Measurements from ENCODE around the gene TMEM213. TPM values are rescaled to one million over a fixed set of nuclear protein-coding genes. Genes with fewer than 3 reads are reported as not detected.

Gene TMEM213
- total RNA-seq, 1 experiment from 2014 or later: not detected

DNA sequence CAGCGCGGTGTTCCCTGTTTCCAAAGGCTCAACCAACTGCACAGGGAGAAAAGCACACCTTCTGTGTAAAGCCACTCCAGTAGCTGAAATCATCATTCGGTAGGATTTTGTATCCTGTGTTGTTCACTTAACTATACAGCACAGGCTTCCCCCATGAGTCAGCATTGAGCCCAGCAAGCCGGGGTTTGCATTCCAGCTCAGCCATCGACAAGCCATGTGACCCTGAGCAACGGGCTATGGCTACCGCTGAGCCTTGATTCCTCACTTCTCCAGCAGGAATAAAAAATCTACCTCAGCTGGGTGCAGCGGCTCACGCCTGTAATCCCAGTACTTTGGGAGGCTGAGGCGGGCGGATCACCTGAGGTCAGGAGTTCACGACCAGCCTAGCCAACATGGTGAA, 44.3 kb downstream of the TMEM213 start:
- peak; percentile 74 for DNase-seq (ENCODE audit: low spot score)

DNA sequence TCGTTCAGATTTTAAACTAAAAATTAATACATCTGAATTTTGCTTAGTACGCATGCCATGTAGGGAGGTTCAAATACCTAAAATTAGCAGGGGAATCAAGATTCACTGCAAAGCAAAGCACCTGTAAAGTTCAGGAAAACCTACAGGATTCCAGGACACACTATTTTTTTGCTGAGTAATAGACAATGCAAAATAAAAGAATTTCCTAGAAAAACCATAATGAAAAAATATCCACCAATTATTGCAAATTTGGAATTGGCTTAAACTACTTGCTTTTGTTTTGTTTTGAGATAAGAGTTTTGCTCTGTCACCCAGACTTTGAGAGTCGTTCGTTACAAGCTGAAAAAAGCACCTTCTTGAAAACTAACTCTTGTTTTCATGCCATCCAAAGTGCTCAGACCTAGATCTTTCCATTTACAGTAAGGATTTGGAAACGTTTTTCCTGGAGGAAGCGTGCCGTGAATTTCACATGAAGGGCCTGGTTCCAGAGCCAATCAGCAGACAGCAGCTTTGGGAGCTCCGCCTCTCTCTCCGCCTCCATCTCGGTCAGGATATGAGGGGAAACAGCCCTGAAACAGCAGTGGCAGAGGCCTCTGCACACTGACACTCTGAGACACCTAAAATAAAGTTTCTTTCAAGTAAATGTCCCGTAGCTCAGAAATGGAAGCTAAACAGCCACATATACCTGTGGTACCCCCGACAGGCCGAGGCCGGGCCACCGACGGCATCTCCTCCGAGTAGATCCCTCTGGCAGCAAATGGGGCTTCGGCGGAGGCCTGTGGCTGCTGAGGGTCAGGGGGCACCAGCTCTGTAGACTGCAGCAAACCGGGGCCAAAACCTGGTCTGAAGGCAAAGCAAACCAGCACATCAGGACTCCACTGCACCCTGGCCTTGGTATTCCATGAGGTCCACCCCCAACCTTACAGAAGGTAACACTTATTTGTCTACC, 46.1 kb downstream of the TMEM213 start:
- DNase-seq (ENCODE audit: low spot score): no peak

DNA sequence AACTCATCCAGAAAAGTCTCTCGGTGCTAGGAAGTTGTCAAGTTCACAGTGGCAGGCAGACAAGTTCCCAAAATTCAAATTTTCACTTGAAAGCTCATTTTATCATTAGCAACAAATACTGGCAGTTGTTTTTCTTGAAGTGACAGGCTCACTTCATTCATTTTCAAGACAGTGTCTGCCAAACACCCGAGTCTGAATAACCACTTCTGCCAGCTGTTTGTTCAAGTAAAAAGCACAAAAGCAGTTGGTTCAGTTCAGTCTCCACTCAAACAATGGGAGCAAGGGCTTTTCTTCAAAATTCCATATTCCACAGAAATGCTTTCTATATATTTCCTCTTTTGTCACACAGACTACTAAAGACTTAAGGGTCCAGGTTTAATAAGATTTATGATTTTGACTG, 47.9 kb downstream of the TMEM213 start:
- no peak for DNase-seq (ENCODE audit: low spot score)

DNA sequence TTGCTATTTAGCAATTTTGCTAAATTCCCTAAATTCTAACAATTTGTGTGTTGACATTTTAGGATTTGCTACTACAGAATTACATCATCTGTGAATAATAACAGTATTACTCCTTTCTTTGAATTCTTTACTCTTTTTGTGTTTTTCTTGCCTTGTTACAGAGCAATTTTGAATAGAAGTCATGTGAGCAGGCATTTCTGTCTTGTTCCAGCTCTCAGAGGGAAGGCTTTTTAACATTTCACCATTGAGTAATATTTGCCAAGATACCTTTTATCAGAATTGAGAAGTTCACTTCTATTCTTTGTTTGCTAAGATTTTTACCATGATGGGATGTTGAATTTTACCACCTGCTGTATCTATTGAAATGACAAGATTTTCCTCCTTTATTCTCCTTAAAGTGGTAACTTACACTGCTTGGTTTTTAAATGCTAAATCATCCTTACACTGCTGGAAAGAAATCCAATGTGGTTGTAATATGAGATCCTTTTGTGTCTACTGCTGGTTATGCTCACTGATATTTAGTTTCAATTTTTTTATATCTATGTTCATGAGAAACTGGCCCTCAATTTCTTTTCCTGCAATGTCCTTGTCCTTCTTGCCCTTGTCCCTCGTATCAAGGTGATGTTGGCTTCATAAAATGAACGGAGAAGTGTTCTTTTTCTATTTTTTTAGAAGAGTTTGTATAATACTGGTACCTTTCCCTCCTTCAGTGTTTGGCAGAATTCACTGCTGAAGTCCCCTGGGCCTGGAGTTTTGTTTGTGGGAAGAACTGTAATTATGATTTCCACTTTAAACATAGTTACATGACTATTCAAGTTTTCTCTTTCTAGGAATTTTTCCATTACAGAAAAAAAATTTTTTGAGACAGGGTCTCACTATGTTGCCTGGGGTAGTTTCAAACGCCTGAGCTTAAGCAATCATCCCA, 50.5 kb downstream of the TMEM213 start:
- DNase-seq (ENCODE audit: low spot score): peak; percentile 69

DNA sequence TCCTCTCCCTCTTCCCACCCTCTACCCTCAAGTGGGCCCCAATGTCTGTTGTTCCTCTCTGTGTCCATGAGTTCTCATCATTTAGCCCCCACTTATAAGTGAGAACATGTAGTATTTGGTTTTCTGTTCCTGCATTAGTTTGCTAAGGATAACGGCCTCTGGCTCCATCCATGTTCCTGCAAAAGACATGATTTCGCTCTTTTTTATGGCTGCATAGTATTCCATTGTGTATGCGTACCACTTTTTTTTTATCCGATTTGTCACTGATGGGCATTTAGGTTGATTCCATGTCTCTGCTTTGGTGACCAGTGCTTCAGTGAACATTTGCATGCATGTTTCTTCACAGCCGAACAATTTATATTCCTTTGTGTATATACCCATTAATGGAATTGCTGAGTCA, 51.9 kb downstream of the TMEM213 start:
- DNase-seq (ENCODE audit: low spot score): no peak

DNA sequence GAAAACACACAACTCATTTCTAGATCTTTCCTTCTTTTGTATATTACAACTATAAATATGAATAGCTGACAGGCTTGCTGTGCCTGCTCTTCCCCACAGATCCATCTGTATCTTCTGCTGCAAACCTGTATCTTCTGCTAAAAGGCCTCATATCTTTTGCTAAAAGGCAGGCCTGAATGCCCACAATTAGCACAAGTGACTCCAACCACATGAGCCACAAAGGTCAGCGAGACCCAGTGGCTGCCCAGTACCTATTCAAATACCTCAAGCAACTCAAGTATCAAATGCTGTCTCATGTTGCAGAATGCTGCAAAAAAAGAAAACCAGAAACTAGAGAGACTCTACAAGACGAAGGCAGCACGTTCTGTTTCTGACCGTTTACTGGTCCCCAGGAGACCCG, 54.7 kb downstream of the TMEM213 start:
- DNase-seq (ENCODE audit: low spot score): no peak

DNA sequence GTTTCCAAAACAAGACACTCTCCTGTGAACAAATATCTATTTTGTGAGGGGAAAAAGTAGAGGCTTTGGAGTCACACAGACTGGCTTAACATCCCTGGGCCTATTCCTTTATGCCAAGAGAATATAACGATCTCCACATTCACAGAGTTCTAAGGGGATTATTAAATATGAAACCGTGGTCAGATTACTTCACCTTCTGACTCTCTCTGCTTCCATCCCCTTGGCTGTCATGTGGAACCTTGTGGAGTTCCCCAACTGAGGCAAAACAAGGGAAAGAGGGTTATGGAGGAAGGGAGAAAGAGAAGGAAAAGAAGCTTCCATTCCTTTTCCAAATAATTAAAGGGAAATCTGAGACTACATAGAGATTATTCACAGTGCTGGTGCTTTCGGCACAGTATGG, 55.7 kb downstream of the TMEM213 start:
- no peak for DNase-seq (ENCODE audit: low spot score)

DNA sequence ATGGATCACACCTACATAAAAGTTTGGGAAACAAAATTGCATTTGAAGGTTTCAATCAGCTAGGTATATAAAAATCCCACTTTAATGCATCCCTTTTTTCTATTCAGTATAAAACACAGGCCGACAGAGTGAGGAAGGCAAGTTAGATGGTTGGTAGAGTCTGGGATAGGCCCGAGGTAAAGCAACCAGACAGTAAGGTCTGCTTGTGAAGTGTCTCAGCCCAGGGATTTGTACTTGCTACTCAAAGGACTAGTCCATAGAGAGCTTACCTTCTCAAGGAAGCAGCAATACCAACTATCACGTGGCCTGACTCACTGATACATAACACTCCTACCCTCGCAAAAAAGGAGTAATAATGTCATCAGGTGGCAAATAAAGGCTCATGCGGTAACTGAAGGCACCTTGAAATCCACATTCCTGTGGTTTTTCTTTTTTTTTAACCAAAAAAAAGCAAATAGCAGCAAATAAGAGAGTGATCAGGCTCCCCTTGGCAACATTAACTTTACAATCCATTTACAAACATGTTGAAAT, 56.4 kb downstream of the TMEM213 start:
- DNase-seq (ENCODE audit: low spot score): no peak

DNA sequence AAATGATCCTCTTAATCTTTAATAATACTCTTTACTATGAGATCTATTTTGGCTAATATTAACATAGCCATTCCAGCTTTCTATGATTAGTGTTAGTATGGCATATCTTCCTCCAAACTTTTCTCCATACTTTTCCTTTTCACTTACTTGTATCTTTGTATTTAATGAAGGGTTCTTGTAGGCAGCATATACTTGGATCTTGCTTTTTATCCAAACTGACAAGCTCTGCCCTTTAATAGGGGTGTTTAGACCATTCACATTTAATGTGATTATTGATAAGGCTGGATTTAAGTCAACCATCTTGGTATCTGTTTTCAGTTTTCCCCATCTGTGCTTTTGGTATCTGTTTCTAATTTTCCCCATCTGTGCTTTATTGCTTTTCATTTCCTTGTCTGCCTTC, 59.9 kb downstream of the TMEM213 start:
- no peak for DNase-seq (ENCODE audit: low spot score)

DNA sequence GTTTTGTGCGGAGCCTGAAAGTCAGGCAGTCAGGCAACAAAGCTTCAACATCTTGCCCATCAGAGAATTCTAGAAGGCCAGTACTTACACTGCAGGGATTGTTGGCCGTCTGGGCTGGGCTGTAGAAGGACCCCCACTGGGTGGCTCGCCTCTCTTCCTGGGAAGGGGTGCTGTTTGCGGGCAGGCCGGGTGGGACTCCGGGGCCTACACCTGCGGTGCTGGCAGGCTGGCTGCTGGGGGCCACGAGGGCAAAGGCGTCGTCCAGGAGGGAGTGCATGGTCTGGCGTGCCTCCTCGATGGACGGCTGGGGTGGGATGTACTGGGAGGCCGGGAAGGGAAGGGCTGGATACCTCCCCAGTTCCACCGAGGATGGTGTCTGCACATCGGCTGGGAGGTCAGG, 63.3 kb downstream of the TMEM213 start:
- no peak for DNase-seq (ENCODE audit: low spot score)

DNA sequence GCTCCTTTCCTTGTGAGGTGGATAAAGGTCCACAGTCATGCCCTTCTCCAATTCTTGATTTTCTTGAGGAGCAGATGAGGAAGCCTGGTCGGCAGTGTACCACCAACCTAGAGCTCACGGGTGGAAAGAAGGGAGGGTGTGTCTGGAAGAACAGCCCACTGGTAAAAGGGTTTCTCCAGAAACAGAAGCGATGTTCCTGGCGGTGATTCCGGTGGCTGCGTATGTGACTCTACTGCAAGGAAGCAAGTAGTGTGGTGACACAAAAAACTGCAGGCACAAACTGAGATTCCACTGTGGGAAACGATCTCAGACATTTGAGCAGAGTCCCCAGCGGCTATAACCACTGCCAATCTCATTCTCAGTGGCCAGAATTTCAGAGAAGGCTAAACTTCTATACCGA, 66.1 kb downstream of the TMEM213 start:
- DNase-seq (ENCODE audit: low spot score): no peak

DNA sequence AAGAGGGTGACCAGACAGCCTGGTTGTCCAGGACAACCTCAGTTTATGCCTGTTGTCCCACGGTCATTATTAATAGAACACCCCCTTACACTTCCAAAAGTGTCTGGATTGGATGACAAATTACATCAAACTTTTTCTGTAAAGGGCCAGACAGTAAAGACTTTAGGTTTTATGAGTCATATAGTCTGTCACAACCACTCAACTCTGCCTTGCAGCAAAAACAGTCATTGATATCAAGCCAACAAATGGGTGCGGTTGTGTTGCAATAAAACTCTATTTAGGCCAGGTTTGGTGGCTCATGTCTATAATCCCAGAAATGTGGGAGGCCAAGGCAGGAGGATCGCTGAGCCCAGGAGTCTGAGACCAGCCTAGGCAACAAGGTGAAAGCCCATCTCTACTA, 66.9 kb downstream of the TMEM213 start:
- DNase-seq (ENCODE audit: low spot score): peak; percentile 79

DNA sequence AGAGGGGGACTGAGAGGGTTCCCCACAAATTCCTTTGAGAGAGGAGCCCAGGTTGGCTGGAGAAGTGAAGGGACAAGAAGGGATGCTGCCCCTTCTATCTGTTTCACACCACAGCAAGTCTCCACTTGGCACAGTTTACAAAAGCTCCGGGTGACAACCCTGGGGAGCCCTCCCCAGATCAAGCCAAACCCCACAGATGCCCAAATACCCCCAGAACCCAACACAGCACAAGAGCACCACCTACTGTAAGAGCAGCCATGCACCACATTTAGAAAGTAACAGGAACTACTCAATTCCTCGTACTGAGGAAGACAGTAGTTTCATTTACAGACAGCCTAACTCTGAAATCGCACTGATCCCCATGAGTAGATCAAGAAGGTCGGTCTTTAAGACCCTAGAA, 68.0 kb downstream of the TMEM213 start:
- no peak for DNase-seq (ENCODE audit: low spot score)

DNA sequence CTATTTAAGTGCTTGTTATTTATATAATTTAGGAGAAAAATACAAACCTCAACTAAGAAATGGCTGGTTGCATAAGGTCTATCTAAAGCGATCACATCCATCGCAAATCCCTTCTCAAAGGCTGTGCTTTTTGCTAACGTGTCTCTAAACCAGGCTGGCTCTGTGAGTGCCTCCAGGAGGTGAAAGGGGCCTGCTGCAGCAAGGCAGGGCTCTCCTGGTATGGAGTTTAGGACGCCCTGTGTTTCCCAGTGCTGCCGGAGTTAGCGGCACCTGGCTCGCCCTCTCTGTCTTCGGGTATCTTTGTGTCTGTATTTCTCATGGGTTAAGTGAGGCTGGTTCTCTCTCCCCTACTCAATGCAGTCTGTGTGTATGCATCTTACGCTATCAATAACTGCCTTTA, 68.6 kb downstream of the TMEM213 start:
- no peak for DNase-seq (ENCODE audit: low spot score)

DNA sequence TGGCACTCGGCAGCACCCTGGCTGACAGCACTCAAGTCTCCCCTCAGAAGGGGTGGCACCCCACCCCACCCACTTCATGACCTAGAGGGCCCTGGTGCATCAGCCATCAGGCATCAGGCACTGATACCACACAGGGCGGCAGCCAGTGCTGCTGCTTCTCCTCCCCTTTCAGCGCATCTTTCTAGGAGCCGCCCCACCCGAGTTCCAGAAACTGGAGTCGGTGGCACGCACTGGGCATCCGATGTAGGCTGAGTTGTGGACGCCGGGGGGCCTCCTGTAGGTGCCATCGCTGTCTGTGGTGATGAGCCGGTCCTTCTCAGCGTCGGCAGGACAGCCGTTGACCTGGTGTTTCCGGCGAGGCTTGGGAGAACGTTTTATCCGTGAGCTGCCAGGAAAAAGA, 70.0 kb downstream of the TMEM213 start:
- DNase-seq (ENCODE audit: low spot score): no peak

DNA sequence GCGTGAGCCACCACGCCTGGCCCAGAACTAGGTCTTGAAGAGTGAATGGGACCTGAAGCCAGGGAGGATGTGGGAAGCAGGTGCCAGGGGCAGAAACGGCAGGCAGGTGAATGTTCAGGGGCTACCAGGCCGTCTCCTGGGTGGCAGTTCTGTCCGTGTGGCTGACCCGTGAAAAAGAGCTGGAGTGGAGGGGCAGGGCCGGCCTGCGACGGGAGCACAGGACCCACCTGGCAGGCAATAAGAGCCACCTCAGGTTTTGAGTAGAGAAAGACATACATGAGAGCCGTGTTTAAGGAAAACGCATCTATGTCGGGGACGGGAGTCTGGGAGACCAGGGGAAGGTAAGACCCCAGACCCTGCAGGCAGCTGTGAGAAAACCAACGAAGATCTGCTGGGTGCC, 70.9 kb downstream of the TMEM213 start:
- DNase-seq (ENCODE audit: low spot score): no peak

DNA sequence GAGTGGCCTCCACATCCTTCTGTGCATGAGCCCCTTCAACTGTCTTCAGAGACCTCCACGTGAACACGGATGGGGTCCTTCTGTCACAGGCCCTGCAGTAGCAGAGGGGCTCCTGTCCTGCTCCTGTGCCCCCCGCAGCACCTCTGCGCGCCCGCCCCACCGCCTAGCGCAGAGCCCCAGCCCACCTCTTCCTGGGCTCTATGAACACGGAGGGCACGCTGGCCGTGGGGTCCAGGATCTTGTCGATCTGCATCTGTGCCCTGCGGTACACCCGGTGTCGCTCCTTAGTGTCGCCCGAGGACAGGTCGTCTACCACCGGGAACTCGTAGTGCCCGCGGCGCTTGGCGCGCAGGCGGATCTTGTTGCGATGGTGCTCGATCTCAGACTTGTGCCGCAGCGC, 71.6 kb downstream of the TMEM213 start:
- no peak for DNase-seq (ENCODE audit: low spot score)

DNA sequence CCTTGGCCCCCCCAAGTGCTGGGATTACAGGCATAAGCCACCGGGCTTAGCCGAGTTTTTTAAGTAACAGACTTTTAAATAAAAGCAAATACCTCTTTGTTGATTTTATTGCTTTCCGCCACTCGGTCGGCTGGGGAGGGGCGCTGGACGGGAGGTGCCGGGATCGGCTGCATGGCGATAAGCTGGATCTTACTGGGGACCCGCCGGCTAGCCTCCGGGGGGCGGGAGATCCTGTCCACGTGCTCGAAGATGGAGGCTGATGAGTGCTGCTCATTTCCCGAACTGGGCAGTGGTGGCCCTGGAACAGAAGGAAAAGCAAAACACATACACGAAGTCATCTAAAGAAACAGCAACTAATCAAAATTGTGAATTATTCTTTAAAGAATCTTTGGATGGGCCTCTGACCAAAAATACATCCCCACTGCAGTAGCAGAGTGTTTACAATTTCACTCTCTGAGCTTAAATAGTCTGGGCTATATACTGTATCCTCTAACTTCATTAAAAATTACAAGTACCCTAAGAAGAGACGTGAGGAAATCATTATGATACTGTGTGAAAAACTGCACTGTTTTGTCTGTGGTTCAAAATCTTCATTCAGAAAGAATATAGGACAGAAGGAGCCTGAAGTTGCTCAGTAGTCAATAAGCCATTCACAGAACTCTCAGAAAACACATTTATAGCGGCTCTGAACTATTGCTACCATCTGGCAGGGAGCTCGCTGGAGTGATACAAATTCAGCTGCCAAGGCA, 73.4 kb downstream of the TMEM213 start:
- no peak for DNase-seq (ENCODE audit: low spot score)

DNA sequence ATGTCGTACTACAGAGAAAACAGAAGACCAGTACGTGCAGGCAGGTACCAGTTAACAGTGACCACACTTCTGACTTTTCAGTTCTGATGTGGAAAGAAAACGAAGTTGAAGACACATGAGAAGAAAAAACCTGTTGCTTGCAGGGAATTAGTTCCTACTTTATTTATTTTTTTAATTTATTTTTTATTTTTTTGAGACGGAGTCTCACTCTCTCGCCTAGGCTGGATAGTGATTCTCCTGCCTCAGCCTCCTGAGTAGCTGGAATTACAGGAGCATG, 74.0 kb downstream of the TMEM213 start:
- DNase-seq (ENCODE audit: low spot score): no peak

DNA sequence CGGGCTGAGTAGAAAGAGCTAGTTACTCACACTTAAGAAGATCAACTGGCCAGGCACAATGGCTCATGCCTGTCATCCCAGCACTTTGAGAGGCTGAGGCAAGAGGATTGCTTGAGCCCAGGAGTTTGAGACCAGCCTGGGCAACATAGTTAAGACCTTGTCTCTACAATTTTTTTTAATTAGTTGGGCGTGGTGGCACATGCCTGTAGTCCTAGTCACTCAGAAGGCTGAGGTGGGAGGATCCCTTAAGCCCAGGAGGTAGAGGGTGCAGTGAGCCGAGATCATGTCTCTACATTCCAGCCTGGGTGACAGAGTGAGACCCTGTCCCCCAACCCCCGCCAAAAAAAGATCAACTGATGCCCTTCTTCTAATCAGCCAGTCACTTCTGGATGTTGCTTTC, 74.8 kb downstream of the TMEM213 start:
- no peak for DNase-seq (ENCODE audit: low spot score)

DNA sequence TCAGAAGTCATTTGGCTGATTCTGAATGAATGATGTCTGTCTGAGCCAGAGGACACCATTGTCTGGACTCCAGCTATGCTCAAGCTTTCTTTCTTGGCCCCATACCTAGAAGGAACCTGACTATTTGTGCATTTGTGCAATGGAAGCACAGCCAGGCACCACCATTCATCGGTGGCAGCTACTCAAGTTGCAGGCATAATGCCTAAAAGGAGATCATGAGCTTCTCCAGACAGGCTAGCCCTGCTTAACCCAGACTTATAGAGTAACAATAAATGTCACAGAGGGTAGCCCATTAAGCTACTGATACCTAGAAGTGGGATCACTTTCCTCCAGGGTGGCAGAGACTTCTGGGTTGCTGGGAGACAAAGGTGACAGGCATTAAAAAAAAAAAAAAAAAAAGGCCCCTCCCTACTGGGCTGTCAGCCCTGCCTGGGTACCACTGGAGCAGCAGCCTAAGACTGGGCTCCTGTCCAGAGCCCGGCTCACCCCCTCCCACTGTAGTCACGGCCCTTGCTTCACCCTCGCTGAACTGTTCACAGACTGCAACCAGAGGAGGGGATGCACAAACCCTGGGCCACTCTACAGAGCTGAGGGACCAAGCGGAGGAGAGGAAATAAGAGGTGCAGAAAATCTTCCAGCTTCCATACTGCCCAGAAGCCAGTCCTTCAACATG, 75.6 kb downstream of the TMEM213 start:
- DNase-seq (ENCODE audit: low spot score): no peak
